GF-D8 (cell line): ENCODE data around the gene SLC35F6.
"Not testable (repeated sequence)": the region's sequence is repeated elsewhere in the genome, so short reads cannot be mapped to it uniquely, and the experiment has no call there.

Experiments used
- DNase-seq: peaks from one replicate; lab custom pipeline; 2025; lab: John Stamatoyannopoulos, UW

SLC35F6 gene

GRCh38 chr2:26730549-26731344 is 33.3 kb upstream of the SLC35F6 start:
- no peak for DNase-seq

- no peak for DNase-seq
These were observed 32.4 kb upstream of the SLC35F6 start for GRCh38 chr2:26731714-26732113.

- DNase-seq = no peak
These were observed 31.6 kb upstream of the SLC35F6 start for GRCh38 chr2:26732446-26732845.

- no peak for DNase-seq
These were observed 30.7 kb upstream of the SLC35F6 start for GRCh38 chr2:26733413-26733812.

DNA sequence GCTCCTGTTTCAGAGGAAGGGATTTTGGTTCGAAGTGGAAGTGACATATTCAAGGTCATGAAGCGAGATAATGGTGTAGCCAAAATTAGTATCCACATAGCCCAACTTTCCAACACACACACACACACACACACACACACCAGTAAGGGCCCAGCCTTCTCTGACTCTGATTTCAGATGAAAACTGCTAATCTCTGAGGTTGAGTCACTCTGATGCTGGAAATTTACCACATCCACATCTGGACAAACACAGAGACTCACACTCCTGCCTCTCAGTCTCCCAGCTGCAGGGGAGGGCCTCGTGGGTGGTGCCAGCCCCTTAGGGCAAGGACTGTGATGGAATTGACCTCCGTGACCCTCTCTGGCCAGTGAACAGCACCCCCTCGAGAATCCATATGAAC is 29.0 kb upstream of the SLC35F6 start:
- no peak for DNase-seq

DNA sequence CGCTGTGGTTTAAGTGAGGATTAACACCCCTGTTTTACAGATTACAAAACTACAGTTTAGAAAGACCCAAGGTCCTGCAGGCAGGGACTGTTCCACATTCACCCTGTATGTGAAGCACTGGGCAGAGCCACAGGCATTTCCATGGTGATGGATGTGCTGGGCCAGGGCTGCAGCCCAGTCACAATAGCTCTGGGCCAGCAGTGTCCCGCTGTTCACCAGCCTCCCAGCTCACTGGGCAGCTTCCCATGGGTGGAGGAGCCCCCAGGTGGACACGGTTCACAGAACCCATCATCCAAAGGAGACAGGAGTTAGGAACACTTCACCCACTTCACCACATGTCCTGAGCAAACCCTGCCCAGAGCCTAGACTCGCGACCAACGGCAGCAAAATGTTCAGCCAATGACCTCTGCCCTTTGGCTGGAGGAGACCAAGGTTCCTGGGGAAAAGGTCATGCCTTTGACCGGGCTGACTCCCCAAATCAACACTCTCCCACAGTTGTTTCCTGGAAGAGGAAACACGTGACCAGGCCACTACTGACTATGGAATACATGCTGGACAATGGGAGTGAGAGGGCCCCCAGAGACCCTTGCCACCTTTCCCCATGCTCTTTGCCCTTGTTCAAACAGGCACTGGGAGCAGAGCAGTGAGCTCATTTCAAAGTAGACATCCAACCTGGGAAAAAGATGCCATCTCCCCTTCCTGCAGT is 28.0 kb upstream of the SLC35F6 start:
- no peak for DNase-seq

- DNase-seq = no peak
These were observed 26.9 kb upstream of the SLC35F6 start for GRCh38 chr2:26737221-26737620.

DNA sequence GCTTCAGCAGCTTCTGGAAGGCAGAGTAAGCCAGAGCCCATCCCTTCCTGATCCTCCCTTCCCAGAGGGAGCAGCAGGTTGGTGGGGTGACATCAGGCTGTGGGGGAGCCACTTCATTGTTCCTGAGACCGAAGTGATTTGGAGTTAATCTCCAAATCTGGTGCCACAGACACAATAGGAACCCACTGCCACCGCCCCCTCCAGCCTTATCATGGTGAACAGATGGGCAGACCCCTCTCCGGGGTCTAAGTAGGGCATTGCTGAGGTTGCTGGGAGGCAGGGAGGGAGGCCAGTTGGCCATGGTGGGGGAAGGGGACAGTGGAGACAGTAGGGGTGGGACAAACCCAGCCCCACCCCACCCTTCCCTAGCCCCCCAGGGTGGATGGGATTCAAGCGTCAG is 25.6 kb upstream of the SLC35F6 start:
- no peak for DNase-seq

DNA sequence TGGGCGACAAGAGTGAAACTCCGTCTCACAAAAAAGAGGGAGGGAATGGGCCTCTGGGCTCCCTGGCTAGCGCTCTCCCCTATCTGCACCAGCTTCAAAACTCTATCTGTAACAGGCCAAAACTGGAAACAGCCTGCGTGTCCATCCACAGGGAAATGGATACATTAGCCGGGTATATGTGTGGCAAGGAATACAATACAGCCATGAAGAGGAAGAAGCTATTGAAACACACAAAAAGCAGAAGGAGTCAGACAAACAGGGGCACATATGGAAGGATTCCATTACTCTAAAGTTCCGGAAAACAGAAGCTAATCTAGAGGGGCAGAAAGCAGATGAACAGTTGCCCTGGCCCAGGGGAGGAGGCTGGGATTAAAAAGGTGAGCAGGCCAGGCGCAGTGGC is 24.6 kb upstream of the SLC35F6 start:
- no peak for DNase-seq

DNA sequence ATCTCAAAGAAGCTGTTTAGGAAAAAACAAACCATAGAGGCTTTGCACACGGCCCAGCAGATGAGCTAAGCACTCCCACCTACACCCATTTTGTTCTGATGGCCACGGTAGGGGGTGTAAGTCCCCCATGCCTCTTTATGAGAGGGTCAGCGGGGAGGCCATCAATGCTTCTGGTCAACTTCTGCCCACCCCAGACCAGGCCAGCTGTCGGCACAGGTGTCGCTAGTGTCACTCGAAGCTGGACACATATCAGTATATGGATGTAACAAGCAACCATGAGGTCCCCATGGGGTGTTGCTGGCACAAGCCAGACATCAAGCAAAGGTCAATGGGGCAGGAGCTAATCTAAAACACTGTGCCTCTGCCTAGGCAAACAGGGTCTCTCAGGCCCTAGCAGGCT is 23.7 kb upstream of the SLC35F6 start:
- DNase-seq = no peak

GRCh38 chr2:26740890-26741302 is 23.2 kb upstream of the SLC35F6 start:
- no peak for DNase-seq

DNA sequence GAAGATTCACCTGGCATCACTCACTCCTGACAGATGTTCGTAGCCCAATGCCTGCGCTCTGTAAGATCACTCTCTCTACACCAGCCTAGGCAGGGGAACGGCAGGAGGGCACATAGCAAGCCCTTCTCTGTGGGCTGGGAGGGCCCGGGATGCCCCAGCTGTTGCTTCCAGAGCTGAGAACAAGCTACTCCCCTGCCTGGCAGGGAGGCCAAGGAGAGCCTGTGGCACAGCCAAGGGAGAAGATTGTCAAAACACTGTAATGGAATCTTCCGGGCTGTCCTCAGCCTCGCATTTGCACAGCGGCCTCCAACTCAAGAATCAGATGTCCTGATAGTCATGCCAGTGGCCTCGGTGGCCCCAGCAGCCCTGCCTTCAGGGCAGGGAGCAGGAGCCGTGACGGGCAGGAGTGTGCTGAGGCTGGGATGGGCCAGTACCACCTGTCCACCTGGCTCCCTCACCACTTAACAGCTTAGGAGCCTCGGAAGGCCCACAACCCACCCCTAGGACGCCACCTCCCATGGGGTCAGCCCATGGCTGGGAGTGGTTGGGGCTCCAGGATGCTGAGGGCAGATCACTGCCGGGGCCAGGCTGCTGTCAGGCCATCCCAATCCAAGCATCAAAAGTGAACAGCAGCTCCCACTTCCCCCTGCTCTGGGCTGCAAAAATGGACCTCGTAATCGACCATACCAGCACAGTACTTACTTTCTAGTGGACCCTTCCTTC is 21.9 kb upstream of the SLC35F6 start:
- no peak for DNase-seq

- DNase-seq = no peak
These were observed 20.2 kb upstream of the SLC35F6 start for GRCh38 chr2:26743852-26744251.

GRCh38 chr2:26744953-26745352 is 19.1 kb upstream of the SLC35F6 start:
- DNase-seq = no peak

- no peak for DNase-seq
These were observed 18.3 kb upstream of the SLC35F6 start for GRCh38 chr2:26745609-26746327.

- no peak for DNase-seq
These were observed 17.1 kb upstream of the SLC35F6 start for GRCh38 chr2:26746934-26747333.

DNA sequence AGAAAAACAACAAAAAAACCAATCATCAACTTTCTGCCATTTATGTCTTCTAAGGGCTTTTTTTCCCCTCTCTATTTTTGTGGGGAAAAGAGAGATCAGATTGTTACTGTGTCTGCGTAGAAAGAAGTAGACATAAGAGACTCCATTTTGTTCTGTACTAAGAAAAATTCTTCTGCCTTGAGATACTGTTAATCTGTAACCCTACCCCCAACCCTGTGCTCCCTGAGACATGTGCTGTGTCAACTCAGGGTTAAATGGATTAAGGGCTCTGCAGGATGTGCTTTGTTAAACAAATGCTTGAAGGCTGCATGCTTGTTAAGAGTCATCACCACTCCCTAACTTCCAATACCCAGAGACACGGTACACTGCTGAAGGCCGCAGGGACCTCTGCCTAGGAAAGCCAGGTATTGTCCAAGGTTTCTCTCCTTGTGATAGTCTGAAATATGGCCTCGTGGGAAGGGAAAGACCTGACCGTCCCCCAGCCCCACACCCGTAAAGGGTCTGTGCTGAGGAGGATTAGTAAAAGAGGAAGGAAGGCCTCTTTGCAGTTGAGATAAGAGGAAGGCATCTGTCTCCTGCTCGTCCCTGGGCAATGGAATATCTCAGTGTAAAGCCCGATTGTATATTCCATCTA is 14.2 kb upstream of the SLC35F6 start:
- not testable (repeated sequence) for DNase-seq

- DNase-seq = not testable (repeated sequence)
These were observed 13.6 kb upstream of the SLC35F6 start for GRCh38 chr2:26750467-26750866.

DNA sequence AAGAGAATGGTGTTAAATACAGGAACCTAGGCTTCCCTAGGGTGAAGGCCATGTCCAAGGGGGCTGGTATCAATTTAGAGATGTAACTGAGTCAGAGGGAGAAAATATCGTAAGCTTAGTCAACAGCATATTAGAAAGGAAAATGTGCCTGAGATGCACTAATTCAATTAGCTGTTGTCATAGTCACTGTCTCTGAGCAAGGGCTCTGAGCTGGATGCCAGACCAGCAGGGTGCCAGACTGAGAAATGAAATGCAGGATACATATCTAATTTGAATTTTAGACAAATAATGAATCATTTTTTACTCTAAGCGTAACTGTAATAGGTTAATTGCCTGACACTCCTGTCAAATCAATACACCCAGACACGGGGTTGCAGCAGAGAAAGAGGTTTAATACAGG is 11.4 kb upstream of the SLC35F6 start:
- DNase-seq = no peak

- DNase-seq = no peak
These were observed 9.5 kb upstream of the SLC35F6 start for GRCh38 chr2:26754539-26754938.

GRCh38 chr2:26754972-26755670 is 9.0 kb upstream of the SLC35F6 start:
- peak; percentile 72 for DNase-seq
